Medulla oblongata (tissue), 1 donor: ENCODE measurements around the gene CLASP1.
"Not testable (repeated sequence)": the region's sequence is repeated elsewhere in the genome, so short reads cannot be mapped to it uniquely, and the experiment has no call there.

Source experiments
- DNase-seq: peaks from one replicate; pipeline ENCODE4 v3.0.0-alpha.2; 2015; ENCODE audit errors: extremely low spot score

Gene CLASP1

GRCh38 chr2:121662656-121663055 lies 13.4 kb upstream of the CLASP1 start:
- no peak for DNase-seq

- DNase-seq = no peak
Observed at GRCh38 chr2:121659933-121660332, 10.7 kb upstream of the CLASP1 start.

DNA sequence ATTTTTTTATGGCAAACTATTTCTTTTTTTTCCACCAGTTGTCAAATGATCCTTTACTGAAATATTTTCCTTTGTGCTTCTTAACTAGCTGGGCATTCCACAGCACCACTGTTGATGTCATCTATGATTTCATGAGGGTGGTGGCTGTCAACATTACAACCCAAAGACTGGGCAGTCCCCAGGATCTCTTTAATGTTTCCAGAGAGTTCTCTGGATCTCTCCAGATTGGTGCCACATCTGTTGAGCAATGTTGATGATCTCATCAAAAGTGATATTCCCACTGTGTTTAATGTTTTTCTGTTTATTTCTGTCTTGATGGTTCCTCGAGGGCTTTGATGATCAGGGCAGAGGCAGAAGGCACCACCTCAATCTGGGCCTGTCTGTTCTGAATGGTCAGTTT lies 9.1 kb upstream of the CLASP1 start:
- not testable (repeated sequence) for DNase-seq

GRCh38 chr2:121653035-121653434 lies 3.8 kb upstream of the CLASP1 start:
- DNase-seq = no peak

- no peak for DNase-seq
Observed at GRCh38 chr2:121650315-121650930, 1.2 kb upstream of the CLASP1 start.

- peak; percentile 99 for DNase-seq
Observed at GRCh38 chr2:121649596-121650314, 493 bp upstream of the CLASP1 start.

DNA sequence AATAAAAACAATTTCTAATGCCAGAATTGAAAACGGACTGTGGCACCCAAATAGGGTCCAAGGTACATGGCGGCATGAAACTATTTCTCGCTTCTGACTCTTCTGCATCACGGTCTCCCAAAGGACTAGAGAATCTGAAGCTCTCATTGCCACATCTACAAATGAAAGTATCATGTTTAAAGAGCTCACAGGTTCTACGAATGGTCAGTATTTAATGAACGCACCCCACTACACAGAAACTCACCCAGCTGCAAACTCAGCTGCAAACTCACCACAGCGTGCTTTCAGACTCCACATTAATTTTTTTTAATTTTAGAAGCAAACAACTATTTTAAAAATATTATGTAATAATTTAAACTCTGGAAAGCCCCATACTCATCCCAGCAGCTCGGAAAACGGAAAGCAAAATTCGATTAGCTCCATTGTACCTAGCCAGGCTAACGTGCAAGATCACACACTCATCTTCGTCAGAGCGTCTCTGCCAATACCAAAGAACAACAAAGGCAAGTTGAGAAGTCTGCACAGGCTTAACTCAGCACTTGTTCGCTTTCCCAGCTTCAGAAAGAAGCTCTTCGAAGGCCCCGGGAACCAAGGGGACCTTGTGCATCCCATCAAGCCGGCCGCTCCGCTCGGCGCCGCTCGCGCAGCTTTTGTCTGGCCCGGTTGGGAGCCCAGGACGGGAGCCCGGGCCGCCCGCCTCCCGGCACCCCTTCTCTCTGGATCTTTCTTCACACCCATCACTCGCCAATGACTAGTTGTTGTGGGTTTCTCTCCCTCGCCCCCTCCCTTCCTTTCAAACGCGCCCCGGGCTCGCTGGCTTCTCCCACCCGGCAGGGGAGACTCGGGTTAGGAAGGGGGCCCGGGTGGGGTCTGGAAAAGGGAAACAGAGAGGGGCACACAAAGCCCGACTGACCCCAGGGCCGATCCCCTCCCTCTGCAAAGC lies 785 bp downstream of the CLASP1 start:
- DNase-seq = peak; percentile 68

DNA sequence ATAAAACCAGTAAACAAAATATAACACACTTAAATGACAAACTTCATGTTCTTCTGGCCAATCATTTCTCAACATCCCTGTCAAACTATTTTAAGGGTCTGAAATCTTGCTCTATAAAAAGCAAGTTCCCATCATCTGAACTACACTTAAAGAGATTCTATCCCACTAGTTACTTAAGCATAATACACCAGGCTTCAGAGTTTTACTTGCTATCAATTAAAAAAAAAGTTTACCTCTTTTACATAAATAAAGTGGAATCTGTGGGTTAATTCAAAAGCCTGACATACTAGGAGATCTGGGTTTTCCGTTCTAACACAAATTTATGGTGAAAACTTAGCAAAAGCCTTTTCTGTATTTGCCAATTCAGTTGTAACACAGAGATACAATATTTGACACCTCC lies 1.9 kb downstream of the CLASP1 start:
- DNase-seq = no peak

DNA sequence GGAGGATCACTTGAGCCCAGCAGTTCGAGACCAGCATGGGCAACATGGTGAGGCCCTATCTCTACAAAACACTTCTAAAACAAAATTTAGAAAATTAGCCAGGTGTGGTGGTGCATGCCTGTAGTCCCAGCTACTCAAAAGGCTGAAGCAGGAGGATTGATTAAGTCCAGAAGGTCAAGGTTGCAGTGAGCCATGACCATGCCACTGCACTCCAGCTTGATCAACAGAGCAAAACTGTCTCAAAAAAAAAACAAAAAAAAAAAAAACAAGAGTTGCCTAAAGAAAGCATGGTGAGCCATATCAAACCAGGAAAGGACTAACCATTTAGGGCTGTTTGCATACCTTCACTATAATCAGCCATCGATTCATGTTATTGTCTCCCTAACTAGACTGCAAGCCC lies 4.5 kb downstream of the CLASP1 start:
- no peak for DNase-seq

- DNase-seq = no peak
Observed at GRCh38 chr2:121643877-121644276, 5.4 kb downstream of the CLASP1 start.

DNA sequence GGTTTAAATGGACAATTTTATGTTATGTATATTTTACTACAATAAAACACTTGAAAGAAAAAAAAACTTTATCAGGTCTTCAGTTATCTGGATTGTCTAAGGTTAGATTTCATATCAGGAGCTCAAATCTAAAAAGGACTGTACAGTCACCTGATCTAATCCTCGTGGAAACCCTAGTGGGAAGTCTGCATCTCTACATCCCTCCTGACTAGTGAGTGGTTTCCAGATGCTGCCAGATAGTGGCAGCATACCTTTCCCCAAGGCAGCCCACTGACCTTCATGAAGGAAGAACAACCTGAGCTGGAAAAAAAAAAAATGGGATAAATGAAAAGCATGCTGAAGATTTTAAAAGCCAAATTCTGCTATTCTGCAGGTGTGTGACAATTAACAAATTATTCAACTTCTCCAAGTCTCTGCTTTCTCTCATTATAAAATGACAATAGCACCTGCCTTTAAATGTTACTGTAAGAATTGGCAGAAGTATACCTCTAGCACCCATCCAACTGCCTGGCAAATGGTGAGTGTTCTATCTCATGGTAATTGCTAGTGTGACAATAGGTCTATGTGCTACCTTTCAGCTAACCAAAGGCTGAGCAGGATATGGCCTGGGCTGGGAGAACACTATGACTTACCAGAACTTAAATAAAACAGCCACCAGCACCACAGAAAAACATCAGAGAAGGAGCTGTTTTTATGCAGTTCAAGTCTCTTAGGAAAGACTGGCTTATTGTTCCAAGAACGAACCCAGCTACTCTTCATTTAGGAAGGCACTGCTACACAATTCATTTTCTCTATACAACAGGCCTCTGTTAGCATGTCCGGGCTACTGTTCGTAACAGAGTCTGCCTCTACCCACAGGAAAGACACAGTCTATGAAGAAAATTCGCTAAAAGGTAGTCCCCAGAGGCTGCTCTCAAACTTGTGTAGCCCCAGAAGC lies 8.6 kb downstream of the CLASP1 start:
- DNase-seq = no peak

DNA sequence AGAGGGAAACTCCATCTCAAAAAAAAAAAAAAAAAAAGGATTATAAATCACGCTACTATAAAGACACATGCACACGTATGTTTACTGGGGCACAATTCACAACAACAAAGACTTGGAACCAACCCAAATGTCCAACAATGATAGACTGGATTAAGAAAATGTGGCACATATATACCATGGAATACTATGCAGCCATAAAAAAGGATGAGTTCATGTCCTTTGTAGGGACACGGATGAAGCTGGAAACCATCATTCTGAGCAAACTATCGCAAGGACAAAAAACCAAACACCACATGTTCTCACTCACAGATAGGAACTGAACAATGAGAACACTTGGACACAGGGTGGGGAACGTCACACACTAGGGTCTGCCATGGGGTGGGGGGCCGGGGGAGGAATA lies 9.4 kb downstream of the CLASP1 start:
- DNase-seq = not testable (repeated sequence)

- DNase-seq = no peak
Observed at GRCh38 chr2:121638333-121638732, 10.9 kb downstream of the CLASP1 start.

DNA sequence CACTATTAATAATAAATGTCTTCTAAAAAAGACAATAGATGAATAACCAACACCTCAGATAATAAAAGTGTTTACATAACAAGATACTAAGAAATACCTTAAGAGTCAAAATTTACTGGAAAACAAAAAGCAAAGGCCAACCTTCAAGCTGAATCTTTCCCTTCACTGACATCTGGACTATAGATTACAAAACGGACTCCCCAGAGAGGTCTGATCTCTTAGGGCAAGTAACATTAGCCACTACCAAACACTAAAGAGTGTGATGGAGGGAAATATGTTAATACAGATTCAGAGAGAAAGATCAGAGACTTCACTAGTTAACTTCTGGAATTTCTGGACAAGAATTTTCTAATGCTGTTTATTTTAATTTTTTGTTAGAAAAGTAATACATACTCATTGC lies 13.9 kb downstream of the CLASP1 start:
- no peak for DNase-seq

DNA sequence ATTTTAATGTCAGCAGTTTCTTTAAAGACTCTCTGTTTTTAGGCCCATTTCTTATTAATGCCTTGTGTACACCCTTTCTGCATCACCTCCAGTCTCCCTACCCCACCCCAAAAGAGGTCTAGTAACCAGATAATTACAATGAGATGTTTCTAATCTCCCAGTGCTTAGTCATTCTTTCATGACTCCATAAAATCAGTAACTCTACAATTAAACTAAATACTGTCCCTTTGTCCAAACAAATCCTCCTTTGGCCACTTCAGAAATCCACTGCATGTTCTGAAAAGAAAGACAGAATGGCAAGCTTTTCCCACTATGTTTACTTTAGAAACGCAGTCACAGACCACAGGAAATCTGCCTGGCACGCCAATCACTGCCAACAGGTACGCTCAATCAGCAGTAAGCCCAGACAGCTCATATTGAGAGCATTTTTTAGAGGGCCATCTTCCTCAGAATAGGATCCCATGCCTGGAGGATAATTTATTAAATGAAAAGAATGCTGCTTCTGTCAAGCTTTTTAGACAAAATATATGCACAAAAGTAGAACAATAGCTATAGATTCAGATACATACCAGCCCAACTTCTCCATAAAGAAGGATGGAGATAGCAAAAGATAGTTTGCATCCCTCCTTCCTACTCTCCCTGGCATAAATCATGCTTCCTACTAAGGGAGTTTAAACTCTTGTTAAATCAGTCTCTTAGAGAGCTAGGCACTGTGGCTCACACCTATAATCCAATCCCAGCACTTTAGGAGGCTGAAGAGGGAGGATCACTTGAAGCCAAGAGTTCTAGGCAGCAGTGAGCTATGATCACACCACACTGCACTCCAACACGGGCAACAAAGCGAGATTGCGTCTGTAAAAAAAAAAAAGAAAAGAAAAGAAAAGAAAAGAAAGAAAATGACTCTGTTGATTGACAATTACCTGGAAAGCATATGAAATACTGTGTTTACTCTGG lies 14.6 kb downstream of the CLASP1 start:
- no peak for DNase-seq

DNA sequence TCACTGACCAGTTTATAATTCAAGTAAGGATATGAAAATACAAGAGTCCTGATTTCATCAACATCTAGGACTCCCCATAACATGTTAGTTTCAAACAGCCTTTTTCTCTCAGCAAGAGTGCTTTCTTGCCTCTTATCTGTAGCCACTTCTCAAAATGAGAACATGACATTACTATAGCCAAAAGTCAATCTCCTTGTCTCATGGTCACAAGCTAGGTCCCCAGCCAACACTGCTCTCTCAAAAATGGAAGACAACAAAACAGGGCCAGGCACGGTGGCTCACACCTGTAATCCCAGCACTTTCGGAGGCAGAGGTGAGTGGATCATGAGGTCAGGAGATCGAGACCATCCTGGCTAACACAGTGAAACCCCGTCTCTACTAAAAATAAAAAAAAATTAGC lies 15.8 kb downstream of the CLASP1 start:
- no peak for DNase-seq

- DNase-seq = no peak
Observed at GRCh38 chr2:121627525-121628050, 21.7 kb downstream of the CLASP1 start.

DNA sequence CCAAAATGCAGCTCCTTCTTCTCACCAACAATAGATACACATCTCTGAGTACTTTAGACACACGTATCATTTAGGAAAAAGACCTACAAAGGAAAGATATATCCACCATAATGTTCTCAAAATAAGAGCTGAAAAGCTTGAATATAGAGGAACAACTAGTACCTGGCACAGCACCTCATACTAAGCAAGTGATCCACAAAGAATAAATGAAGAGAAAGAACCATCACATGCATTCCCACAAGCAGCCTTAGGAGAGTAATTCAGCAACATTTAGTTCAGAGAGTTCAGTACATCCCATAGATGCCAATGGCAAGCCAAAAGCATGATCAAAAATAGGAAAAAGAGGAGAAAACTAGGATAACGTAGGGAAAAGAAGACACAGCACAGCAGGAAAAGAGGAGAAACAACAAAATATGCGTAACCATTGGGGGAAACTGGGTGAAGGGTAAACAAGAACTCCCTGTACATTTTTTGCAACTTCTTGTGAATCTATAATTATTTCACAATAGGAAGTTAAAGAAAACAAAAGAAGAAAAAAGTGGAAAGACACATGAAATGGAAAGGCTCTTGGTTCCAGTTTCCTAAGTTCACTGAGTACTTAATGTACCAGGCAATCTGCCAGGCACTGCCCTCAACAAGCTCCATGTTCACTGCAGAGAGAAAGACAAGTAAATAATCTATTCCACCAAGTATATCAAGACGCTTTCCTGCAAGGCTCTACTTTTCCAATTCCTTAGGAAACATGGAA lies 22.3 kb downstream of the CLASP1 start:
- no peak for DNase-seq

DNA sequence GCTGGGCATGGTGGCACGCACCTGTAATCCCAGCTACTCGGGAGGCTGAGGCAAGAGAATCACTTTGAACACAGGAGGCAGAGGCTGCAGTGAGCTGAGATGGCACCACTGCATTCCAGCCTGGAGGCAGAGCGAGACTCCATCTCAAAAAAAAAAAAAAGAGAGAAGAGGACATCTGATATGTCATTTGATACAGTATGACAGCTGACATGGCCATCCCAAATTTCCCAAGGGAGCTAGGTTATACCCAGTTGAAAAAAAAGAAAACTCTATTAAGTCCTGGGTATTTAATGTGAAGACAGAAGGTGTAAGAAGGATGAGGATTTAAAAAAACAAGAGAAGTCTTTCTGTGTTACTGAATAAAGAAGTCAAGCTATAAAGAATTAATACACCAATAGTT lies 23.3 kb downstream of the CLASP1 start:
- DNase-seq = no peak
